Neural crest cell (in vitro differentiated cells): ENCODE results near the gene PUS7L. TPM values are rescaled to one million over a fixed set of nuclear protein-coding genes. Genes with fewer than 3 reads are reported as not detected.
A peak's percentile ranks its signal among the peaks of the same experiment; 100 is the strongest.
"Not testable (repeated sequence)": the region's sequence is repeated elsewhere in the genome, so short reads cannot be mapped to it uniquely, and the experiment has no call there.

Source experiments
- DNase-seq: peaks from one replicate; pipeline ENCODE4 v3.0.0; 2021; ENCODE audit warnings: low read depth, mixed read lengths, low spot score
- H3K27ac Mint-ChIP-seq: one replicate; pipeline ENCODE4 v1.8.0; 2021; ENCODE audit warnings: mild to moderate bottlenecking, mixed read lengths; ENCODE audit not compliant: unreplicated experiment
- H3K27me3 Mint-ChIP-seq: 2 replicates; pipeline ENCODE4 v1.8.0; 2021; ENCODE audit warnings: low read depth, mild to moderate bottlenecking, mixed read lengths
- H3K36me3 Mint-ChIP-seq: 2 replicates; pipeline ENCODE4 v1.8.0; 2021; ENCODE audit warnings: low read depth, mild to moderate bottlenecking, mixed read lengths
- H3K4me1 Mint-ChIP-seq: 2 replicates; pipeline ENCODE4 v1.8.0; 2021; ENCODE audit warnings: mixed read lengths
- H3K4me3 Mint-ChIP-seq: one replicate; pipeline ENCODE4 v1.8.0; 2021; ENCODE audit warnings: mild to moderate bottlenecking, mixed read lengths
- H3K9me3 Mint-ChIP-seq: 2 replicates; pipeline ENCODE4 v1.8.0; 2021; ENCODE audit warnings: mixed read lengths
- CTCF ChIP-seq: fragments of 200-600 bp; sonication (generic); conservative IDR thresholded peaks from 2 replicates; pipeline ENCODE4 v1.5.0; 2021; ENCODE audit warnings: antibody characterized with exemption, mild to moderate bottlenecking
- total RNA-seq: library from RNA; stranded (reverse); gene quantifications from 2 replicates; pipeline ENCODE4 v1.2.1, GENCODE V29; 2021

Gene PUS7L
- total RNA-seq, 1 donor from 2014 or later = 7.8 TPM

DNA sequence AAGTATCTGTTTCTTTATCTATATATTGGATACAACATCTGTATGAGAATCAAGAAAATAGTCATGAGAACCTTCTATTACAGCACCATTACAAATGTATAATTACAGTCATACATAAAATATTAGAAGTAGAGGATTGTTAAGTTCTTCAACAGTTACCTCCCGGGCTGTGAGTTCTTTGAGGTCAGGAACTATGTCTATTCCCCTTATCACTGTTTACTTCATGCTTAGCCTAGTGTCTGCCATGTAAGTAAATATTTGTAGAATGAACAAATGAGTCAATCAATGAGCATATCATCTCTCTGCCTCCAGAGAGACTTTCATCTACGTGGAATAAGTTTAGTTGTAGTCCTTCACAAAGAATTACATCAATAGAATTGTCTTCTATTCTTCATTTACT, 47.2 kb downstream of the PUS7L start:
- H3K9me3 Mint-ChIP-seq = peaks cover 7% of the 10 kb centered on the region
- peaks cover 7% of the 10 kb centered on the region for H3K4me1 Mint-ChIP-seq
- no peak for DNase-seq
- TF ChIP-seq CTCF = no peak
- peaks cover 2% of the 10 kb centered on the region for H3K36me3 Mint-ChIP-seq
- H3K27me3 Mint-ChIP-seq = no peaks in the 10 kb centered on the region
- no peak overlapping the region for H3K4me3 Mint-ChIP-seq
- no peak overlapping the region for H3K27ac Mint-ChIP-seq

DNA sequence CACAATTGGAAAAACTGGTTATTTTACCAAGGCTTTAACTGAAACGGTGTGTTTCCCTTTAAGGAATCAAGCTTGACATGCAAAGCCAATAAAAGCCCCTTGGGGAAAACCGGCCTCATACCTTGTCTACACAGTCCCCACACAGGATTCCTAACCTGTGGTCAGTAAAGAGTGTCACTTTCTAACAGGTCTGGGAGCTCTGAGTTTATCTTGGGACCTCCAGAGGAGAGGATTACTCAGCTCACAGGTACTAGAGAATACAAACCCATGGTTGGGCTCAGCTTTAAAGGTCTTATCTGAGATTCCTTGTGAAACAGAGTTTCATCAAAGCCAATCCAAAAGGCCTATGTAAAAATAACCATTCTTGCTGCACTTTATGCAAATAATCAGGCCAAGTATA, 54.8 kb downstream of the PUS7L start:
- not testable (repeated sequence) for H3K36me3 Mint-ChIP-seq, H3K27me3 Mint-ChIP-seq, H3K4me3 Mint-ChIP-seq, H3K9me3 Mint-ChIP-seq, H3K4me1 Mint-ChIP-seq, DNase-seq, H3K27ac Mint-ChIP-seq

DNA sequence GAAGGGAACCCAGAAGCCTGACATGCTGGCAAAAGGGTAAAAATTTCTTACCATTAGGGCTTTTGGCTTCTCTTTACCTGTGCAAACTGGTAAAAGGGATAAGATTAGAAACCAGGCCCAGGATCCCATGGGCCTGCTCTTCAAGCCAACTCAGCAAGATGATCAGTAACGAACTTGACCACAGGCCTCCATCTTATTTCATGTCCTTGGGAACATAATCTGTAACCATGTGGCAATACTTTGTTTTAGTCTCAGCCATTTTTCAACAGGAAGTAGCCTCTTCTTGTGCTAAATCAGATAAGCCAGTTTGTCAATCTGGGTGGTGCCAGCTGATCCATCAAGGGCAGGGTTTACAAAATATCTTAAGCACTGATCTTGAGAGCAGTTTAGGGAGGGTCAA, 57.4 kb downstream of the PUS7L start:
- H3K27ac Mint-ChIP-seq, H3K9me3 Mint-ChIP-seq, H3K4me3 Mint-ChIP-seq, H3K27me3 Mint-ChIP-seq, DNase-seq, H3K4me1 Mint-ChIP-seq, H3K36me3 Mint-ChIP-seq: not testable (repeated sequence)

- Mint-ChIP-seq H3K27ac (no peak overlapping the region), H3K27me3 (no peaks in the 10 kb centered on the region), H3K9me3 (peaks cover 5% of the 10 kb centered on the region), H3K4me1 (peaks cover 5% of the 10 kb centered on the region), H3K36me3 (no peaks in the 10 kb centered on the region), H3K4me3 (no peak overlapping the region)
- DNase-seq = no peak
- no peak for TF ChIP-seq CTCF
Observed at GRCh38 chr12:43696154-43696553, 62.4 kb downstream of the PUS7L start.

DNA sequence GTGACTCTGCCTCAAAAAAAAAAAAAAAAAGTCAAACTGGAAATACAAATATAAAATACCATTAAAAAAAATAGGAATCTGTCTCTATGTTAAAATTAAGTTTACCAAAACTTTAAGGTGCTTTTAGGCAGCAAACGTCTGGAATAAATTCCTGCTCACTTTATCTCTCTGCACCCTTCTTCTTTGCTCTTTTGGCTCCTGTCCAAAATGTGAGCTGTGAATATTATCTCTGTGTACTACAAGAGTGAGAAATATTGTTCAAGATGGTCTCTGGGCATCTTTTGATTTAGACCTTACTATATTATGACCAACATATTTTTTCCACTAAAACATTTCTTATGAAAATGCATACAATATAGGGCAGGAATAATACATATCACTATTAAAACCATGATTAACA, 63.7 kb downstream of the PUS7L start:
- H3K27ac Mint-ChIP-seq = no peak overlapping the region
- H3K4me1 Mint-ChIP-seq = peaks cover 5% of the 10 kb centered on the region
- no peak for TF ChIP-seq CTCF

GRCh38 chr12:43692064-43692463, 66.5 kb downstream of the PUS7L start:
- H3K27ac Mint-ChIP-seq = peak overlapping the region; percentile 17
- H3K36me3 Mint-ChIP-seq = peaks cover 2% of the 10 kb centered on the region
- peaks cover 8% of the 10 kb centered on the region for H3K9me3 Mint-ChIP-seq
- H3K27me3 Mint-ChIP-seq = no peaks in the 10 kb centered on the region
- DNase-seq = no peak
- peaks cover 5% of the 10 kb centered on the region for H3K4me1 Mint-ChIP-seq
- no peak for TF ChIP-seq CTCF
- H3K4me3 Mint-ChIP-seq = no peak overlapping the region

More for the DNA sequence above, 63.7 kb downstream of the PUS7L start:
- Mint-ChIP-seq H3K27me3 (no peaks in the 10 kb centered on the region), H3K4me3 (no peak overlapping the region), H3K36me3 (no peaks in the 10 kb centered on the region), H3K9me3 (peaks cover 5% of the 10 kb centered on the region)
- no peak for DNase-seq

GRCh38 chr12:43685491-43685890, 73.1 kb downstream of the PUS7L start:
- not testable (repeated sequence) for H3K36me3 Mint-ChIP-seq, H3K27ac Mint-ChIP-seq, DNase-seq, H3K27me3 Mint-ChIP-seq, H3K9me3 Mint-ChIP-seq, H3K4me3 Mint-ChIP-seq, H3K4me1 Mint-ChIP-seq
